Activated B cell treated with CpG ODN at 0.5 μM for 24 hours (primary cell): ENCODE data around the gene MYL6. TPM values are rescaled to one million over a fixed set of nuclear protein-coding genes. Genes with fewer than 3 reads are reported as not detected.
A peak's percentile ranks its signal among the peaks of the same experiment; 100 is the strongest.
"Not testable (repeated sequence)": the region's sequence is repeated elsewhere in the genome, so short reads cannot be mapped to it uniquely, and the experiment has no call there.

ENCODE experiments used
- ATAC-seq: fragments of 200-7000 bp; cut with Tn5 transposase; one replicate; pipeline ENCODE4 v1.10.0; 2021; ENCODE audit warnings: low read depth, mild to moderate bottlenecking, moderate library complexity
- CTCF ChIA-PET: fragments of 350-600 bp; sonication (Branson Sonifier 250); formaldehyde crosslinking; loops from one replicate; lab custom pipeline; 2021; ENCODE audit warnings: antibody characterized with exemption; lab: Charles Lee
- POLR2A ChIA-PET: fragments of 350-600 bp; sonication (Branson Sonifier 250); formaldehyde crosslinking; loops from one replicate; lab custom pipeline; 2021; ENCODE audit warnings: antibody characterized with exemption; lab: Charles Lee
- DNase-seq: peaks from one replicate; pipeline ENCODE4 v3.0.0; 2022
- H3K27ac Mint-ChIP-seq: one replicate; pipeline ENCODE4 v1.8.0; 2020; ENCODE audit warnings: mixed read lengths
- H3K27me3 Mint-ChIP-seq: one replicate; pipeline ENCODE4 v1.8.0; 2021; ENCODE audit warnings: mixed read lengths
- H3K36me3 Mint-ChIP-seq: one replicate; pipeline ENCODE4 v1.8.0; 2021; ENCODE audit warnings: low read depth, mixed read lengths
- H3K4me1 Mint-ChIP-seq: one replicate; pipeline ENCODE4 v1.8.0; 2021; ENCODE audit warnings: mixed read lengths
- H3K4me3 Mint-ChIP-seq: one replicate; pipeline ENCODE4 v1.8.0; 2020; ENCODE audit warnings: mild to moderate bottlenecking, mixed read lengths
- H3K9me3 Mint-ChIP-seq: one replicate; pipeline ENCODE4 v1.8.0; 2020; ENCODE audit warnings: mixed read lengths
- CTCF ChIP-seq: fragments of 200-600 bp; IDR thresholded peaks from one replicate; pipeline ENCODE4 v1.8.0; 2022; ENCODE audit warnings: antibody characterized with exemption, mild to moderate bottlenecking
- intact Hi-C: fragments of 100-400 bp; cut with micrococcal nuclease; formaldehyde crosslinking; loops from one replicate; pipeline ENCODE4 v1.15.1; 2024
- total RNA-seq: library from RNA; stranded (reverse); gene quantifications from 2 replicates; pipeline ENCODE4 v1.2.3, GENCODE V29; 2022

Gene MYL6
- total RNA-seq, 1 donor from 2014 or later = 921 TPM

DNA sequence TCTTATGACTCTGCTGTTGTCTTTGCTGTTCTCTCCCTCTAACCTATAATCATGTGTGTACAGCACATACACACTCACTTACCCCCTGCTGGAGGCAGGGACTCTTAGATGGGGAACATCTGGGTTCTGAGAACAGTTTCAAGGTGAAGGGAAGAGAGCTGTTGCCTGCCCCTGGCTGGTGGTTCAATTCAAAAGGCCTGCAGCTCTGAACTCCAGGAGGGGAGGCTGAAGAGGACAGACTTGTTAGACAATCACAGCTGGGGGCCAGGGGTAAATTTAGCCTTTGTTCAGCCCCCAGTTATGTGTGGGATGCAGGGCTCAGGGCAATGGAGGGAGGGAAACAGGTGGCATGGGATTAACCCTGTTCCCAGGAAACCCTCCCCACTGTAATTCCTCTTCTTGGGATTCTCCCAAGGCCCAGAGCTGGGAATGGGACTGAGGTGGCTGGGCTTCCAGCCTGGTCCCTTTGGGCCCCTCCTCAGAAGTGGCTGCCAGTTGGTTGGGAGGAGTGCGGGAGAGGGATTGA is 3.9 kb upstream of the MYL6 start:
- CTCF ChIA-PET = interaction anchor here (0.6 to 2.4 kb wide), 5 partner anchors 15 to 35 kb away, joined by 3 to 6 read pairs (median 4); partner anchors contain the start of gene SMARCC2
- intact Hi-C loops = no loop called here
- Mint-ChIP-seq H3K27me3 (no peaks in the 10 kb centered on the region), H3K36me3 (peaks cover 31% of the 10 kb centered on the region), H3K27ac (peak overlapping the region; percentile 35), H3K9me3 (no peaks in the 10 kb centered on the region), H3K4me3 (no peak overlapping the region), H3K4me1 (peaks cover 51% of the 10 kb centered on the region)
- DNase-seq = no peak
- POLR2A ChIA-PET = interaction anchor here (1.1 to 1.9 kb wide), 3 partner anchors 26 to 67 kb away, joined by 4 to 8 read pairs (median 5); partner anchors contain the start of genes ESYT1 and RNF41
- no peak for ATAC-seq
- no peak for TF ChIP-seq CTCF

GRCh38 chr12:56154818-56155217 is 3.3 kb upstream of the MYL6 start:
- H3K4me3 Mint-ChIP-seq = no peak overlapping the region
- POLR2A ChIA-PET = interaction anchor here (1.1 to 1.9 kb wide), 3 partner anchors 27 to 67 kb away, joined by 4 to 8 read pairs (median 5); partner anchors contain the start of genes ESYT1 and RNF41
- CTCF ChIA-PET = interaction anchor here (0.6 to 2.4 kb wide), 4 partner anchors 15 to 35 kb away, joined by 3 to 6 read pairs (median 4); partner anchors contain the start of gene SMARCC2
- no peaks in the 10 kb centered on the region for H3K27me3 Mint-ChIP-seq
- H3K36me3 Mint-ChIP-seq = peaks cover 36% of the 10 kb centered on the region
- no peaks in the 10 kb centered on the region for H3K9me3 Mint-ChIP-seq
- TF ChIP-seq CTCF = no peak
- ATAC-seq = no peak
- no peak overlapping the region for H3K27ac Mint-ChIP-seq
- DNase-seq = no peak
- intact Hi-C loops = no loop called here
- H3K4me1 Mint-ChIP-seq = peaks cover 57% of the 10 kb centered on the region

GRCh38 chr12:56155256-56155845 is 2.8 kb upstream of the MYL6 start:
- H3K27me3 Mint-ChIP-seq = no peaks in the 10 kb centered on the region
- DNase-seq = no peak
- ChIA-PET CTCF (interaction anchor here (0.6 to 2.4 kb wide), 5 partner anchors 16 to 35 kb away, joined by 3 to 6 read pairs (median 3); partner anchors contain the start of gene SMARCC2), POLR2A (interaction anchor here (1.8 to 1.9 kb wide), 2 partner anchors 27 to 66 kb away, joined by 4 to 8 read pairs; partner anchors contain the start of genes ESYT1 and RNF41)
- no peak for TF ChIP-seq CTCF
- H3K36me3 Mint-ChIP-seq = peaks cover 42% of the 10 kb centered on the region
- H3K4me3 Mint-ChIP-seq = peak overlapping the region; percentile 13
- H3K4me1 Mint-ChIP-seq = peaks cover 59% of the 10 kb centered on the region
- H3K9me3 Mint-ChIP-seq = no peaks in the 10 kb centered on the region
- intact Hi-C loops = no loop called here
- no peak for ATAC-seq
- H3K27ac Mint-ChIP-seq = peak overlapping the region; percentile 1

DNA sequence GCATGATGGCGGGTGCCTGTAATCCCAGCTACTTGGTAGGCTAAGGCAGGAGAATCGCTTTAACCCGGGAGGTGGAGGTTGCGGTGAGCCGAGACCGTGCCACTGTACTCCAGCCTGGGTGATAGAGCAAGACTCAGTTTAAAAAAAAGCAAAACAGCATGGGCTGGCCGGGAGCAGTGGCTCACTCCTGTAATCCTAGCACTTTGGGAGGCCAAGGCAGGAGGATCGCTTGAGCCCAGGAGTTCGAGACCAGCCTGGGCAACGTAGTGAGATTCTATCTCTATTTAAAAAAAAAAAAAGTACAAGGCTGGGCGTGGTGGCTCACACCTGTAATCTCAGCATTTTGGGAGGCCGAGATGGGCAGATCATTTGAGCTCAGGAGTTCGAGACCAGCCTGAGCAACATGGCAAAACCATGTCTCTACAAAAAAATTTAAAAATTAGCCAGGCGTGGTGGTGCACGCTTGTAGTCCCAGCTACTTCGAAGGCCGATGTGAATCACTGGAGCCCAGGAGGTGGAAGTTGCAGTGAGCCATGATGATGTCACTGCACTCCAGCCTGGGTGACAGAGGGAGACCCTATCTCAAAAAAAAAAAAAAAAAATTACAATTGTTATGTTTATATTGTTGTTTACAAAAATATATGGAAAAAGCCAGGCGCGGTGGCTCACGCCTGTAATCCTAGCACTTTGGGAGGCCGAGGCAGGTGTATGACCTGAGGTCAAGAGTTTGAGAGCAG is 1.5 kb upstream of the MYL6 start:
- H3K36me3 Mint-ChIP-seq = peaks cover 55% of the 10 kb centered on the region
- POLR2A ChIA-PET = interaction anchor here (0.5 to 4.3 kb wide), 14 partner anchors 14 to 1457 kb away, joined by 3 to 67 read pairs (median 4); partner anchors contain the start of genes ESYT1, NACA, RNF41 and RPL41
- H3K4me1 Mint-ChIP-seq = peaks cover 60% of the 10 kb centered on the region
- H3K9me3 Mint-ChIP-seq, H3K27me3 Mint-ChIP-seq, CTCF ChIA-PET, ATAC-seq, intact Hi-C loops, DNase-seq: not testable (repeated sequence)
- H3K4me3 Mint-ChIP-seq = peak overlapping the region; percentile 94
- peak overlapping the region; percentile 95 for H3K27ac Mint-ChIP-seq

DNA sequence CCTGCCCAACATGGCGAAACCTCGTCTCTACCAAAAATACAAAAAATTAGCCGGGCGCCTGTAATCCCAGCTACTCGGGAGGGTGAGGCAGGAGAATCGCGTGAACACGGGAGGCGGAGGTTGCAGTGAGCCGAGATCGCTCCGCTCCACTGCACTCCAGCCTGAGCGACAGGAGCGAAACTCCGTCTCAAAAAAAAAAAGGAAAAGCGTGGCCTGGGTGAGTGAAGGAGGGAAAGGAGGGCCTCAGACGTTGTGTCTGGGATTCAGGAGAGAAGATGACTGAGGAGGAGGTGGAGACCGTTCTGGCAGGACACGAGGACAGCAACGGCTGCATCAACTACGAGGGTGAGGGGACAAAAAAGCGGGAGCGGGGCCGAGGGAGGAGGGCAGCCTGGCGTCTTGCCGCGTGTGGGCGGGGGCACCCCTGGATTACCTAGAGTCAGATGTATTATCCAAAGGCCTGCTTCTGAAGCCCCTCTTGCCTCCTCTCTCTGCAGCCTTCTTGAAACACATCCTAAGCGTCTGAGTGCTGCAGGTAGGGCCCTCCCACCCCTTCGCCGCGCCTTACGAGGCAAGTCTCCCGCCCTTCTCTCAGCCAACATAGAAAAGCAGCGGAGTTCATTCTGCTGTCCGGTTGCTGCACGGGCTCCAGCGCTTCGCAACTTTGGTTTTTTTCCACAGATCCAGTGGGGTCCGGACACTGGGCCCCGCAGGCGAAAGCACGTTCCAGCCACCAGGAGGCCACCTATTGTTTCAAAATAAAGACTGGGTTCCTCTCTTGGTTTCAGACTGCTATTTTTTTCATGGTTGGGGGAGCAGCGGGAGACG is 744 bp upstream of the MYL6 start:
- ChIA-PET CTCF (interaction anchor here (1.0 kb wide), 1 partner anchor 183 kb away, joined by 3 read pairs; the partner anchor contains the start of gene RAB5B), POLR2A (interaction anchor here (0.7 to 4.3 kb wide), 11 partner anchors 15 to 568 kb away, joined by 3 to 67 read pairs (median 5); partner anchors contain the start of genes ESYT1, NACA, RNF41 and SMARCC2)
- Mint-ChIP-seq H3K36me3 (peaks cover 55% of the 10 kb centered on the region), H3K4me3 (peak overlapping the region; percentile 94), H3K27ac (peak overlapping the region; percentile 95), H3K9me3 (no peaks in the 10 kb centered on the region), H3K4me1 (peaks cover 57% of the 10 kb centered on the region), H3K27me3 (no peaks in the 10 kb centered on the region)
- peak; percentile 63 for ATAC-seq
- peak; percentile 61 for DNase-seq
- no peak for TF ChIP-seq CTCF
- intact Hi-C loops = loop anchor here (1.0 kb wide), 5 partner anchors 31 to 184 kb away; partner anchors contain the start of genes RNF41 and ZC3H10
